Stimulated activated memory B cell treated with anti-CD40 and anti-IgM and Interleukin-4, amounts not matched to agents 10 μg/mL and 1 μg/mL and 100 μg/mL, for 72 hours (primary cell): Measurements from ENCODE around the gene LPAR4.
A peak's percentile ranks its signal among the peaks of the same experiment; 100 is the strongest.

Experiments used
- ATAC-seq: fragments of 150-1000 bp; cut with Tn5 transposase; 2 replicates; pipeline ENCODE4 v1.10.0; 2021
- H3K27ac Mint-ChIP-seq: one replicate; pipeline ENCODE4 v1.8.0; 2022; ENCODE audit warnings: mild to moderate bottlenecking, mixed read lengths
- H3K27me3 Mint-ChIP-seq: one replicate; pipeline ENCODE4 v1.8.0; 2022; ENCODE audit warnings: mixed read lengths
- H3K36me3 Mint-ChIP-seq: one replicate; pipeline ENCODE4 v1.8.0; 2022; ENCODE audit warnings: mixed read lengths
- H3K4me1 Mint-ChIP-seq: one replicate; pipeline ENCODE4 v1.8.0; 2022; ENCODE audit warnings: mixed read lengths
- H3K4me3 Mint-ChIP-seq: one replicate; pipeline ENCODE4 v1.8.0; 2022; ENCODE audit warnings: mild to moderate bottlenecking, moderate library complexity, mixed read lengths
- H3K9me3 Mint-ChIP-seq: one replicate; pipeline ENCODE4 v1.8.0; 2022; ENCODE audit warnings: mixed read lengths

Gene LPAR4

DNA sequence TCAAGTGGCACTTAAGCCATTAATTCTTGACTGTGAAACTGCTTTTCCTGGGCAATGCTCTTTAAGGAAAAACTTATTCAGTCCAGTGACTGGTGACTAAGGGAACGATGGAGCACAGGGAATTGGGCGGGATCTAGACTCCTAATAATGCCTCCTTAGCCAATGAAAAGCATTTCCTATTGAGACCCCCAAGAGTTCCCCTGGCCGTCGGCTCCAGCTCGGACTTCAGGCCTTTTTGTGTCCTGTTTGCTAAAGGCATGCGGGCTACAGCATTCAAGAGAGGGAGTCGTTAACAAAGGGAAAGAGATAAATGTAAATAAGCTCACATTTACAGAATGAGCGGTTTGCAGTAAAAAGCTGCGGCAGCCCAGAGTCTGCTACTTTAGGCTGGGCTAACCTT is at the start of gene LPAR4:
Gene LPAR4 (plus strand): TSS at position 232 of the 400 bp plus-strand sequence. CDS start 7,150 bp downstream, outside the sequence.
- no peaks in the 10 kb centered on the region for H3K27me3 Mint-ChIP-seq
- H3K36me3 Mint-ChIP-seq: no peaks in the 10 kb centered on the region
- no peak for ATAC-seq
- no peaks in the 10 kb centered on the region for H3K9me3 Mint-ChIP-seq
- H3K4me3 Mint-ChIP-seq: no peak within 1 kb of the TSS
- no peaks in the 10 kb centered on the region for H3K4me1 Mint-ChIP-seq
- H3K27ac Mint-ChIP-seq: no peak within 1 kb of the TSS

DNA sequence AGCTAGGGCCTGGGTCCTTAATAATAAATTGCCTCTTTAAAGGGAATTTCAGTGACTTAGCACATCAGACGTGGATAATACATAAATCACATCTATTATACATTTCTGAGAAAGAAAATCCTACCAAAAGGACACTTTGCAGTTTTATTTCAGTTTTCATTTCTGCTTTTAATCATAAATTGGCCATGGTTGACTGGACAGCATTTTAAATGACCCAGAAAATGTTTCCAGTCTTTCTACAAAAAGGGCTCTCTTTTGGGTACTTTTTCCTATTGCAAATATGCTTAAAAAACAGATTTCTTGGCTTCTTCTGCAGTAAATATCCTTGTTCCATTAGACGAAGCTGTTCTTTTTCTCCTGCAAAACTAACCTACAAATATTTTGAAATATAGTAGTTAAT is 41.4 kb upstream of the LPAR4 start:
- no peak for ATAC-seq
- H3K27ac Mint-ChIP-seq: no peak overlapping the region
- H3K9me3 Mint-ChIP-seq: no peaks in the 10 kb centered on the region
- H3K4me1 Mint-ChIP-seq: peaks cover 4% of the 10 kb centered on the region
- H3K27me3 Mint-ChIP-seq: no peaks in the 10 kb centered on the region
- H3K36me3 Mint-ChIP-seq: no peaks in the 10 kb centered on the region
- no peak overlapping the region for H3K4me3 Mint-ChIP-seq

GRCh38 chrX:78708262-78708661 is 39.3 kb upstream of the LPAR4 start:
- no peak for ATAC-seq
- Mint-ChIP-seq H3K4me1 (peaks cover 4% of the 10 kb centered on the region), H3K9me3 (no peaks in the 10 kb centered on the region), H3K27ac (no peak overlapping the region), H3K4me3 (no peak overlapping the region), H3K27me3 (no peaks in the 10 kb centered on the region), H3K36me3 (no peaks in the 10 kb centered on the region)

GRCh38 chrX:78708816-78709215 is 38.7 kb upstream of the LPAR4 start:
- H3K9me3 Mint-ChIP-seq: no peaks in the 10 kb centered on the region

DNA sequence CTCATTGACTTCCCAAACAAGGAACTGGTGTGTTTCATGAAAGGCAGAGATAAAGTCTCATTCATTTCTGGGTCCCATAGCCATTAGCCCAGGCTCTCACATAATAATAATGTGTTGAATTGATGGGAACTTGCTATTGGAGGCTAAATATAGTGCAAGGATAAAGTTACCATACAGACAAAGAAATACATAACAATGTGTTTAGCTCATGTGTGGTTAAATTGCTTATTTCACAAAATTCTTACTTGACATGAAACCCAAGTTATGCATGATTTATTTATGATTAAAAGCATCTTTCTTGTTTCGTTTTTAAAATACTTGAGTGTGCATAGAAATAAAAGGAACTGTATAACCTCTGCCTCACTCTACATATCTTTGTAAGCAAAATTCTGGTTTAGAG is 37.3 kb upstream of the LPAR4 start:
- Mint-ChIP-seq H3K27me3 (no peaks in the 10 kb centered on the region), H3K4me1 (peaks cover 4% of the 10 kb centered on the region), H3K27ac (no peak overlapping the region), H3K4me3 (no peak overlapping the region), H3K36me3 (no peaks in the 10 kb centered on the region), H3K9me3 (no peaks in the 10 kb centered on the region)
- no peak for ATAC-seq

More at GRCh38 chrX:78708816-78709215, 38.7 kb upstream of the LPAR4 start:
- Mint-ChIP-seq H3K27me3 (no peaks in the 10 kb centered on the region), H3K36me3 (no peaks in the 10 kb centered on the region), H3K4me1 (peaks cover 4% of the 10 kb centered on the region), H3K27ac (peak overlapping the region; percentile 3), H3K4me3 (no peak overlapping the region)
- ATAC-seq: no peak

DNA sequence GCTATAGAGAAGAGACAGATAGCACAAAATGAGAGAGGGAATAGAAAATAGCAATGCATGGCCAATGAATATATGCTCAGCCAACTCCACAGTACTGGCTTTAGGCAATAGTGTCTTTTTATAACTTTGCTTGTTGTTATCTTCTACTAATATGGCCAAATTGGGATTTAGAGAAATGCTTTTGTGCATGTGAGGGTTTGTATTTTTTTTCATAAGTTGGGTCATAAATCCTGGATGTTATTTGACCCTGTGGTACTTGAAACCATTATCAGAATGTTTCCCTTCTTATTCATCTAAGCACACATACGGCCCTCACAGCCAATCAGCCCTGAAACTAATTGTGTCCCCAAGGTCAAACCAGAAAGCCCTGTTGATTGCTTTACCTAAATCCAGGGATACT is 35.2 kb upstream of the LPAR4 start:
- H3K4me3 Mint-ChIP-seq: no peak overlapping the region
- H3K36me3 Mint-ChIP-seq: no peaks in the 10 kb centered on the region
- H3K9me3 Mint-ChIP-seq: no peaks in the 10 kb centered on the region
- no peak for ATAC-seq
- H3K27me3 Mint-ChIP-seq: no peaks in the 10 kb centered on the region
- H3K4me1 Mint-ChIP-seq: peaks cover 4% of the 10 kb centered on the region
- H3K27ac Mint-ChIP-seq: no peak overlapping the region

- Mint-ChIP-seq H3K27me3 (no peaks in the 10 kb centered on the region), H3K27ac (no peak overlapping the region), H3K4me3 (no peak overlapping the region)
Measured at GRCh38 chrX:78725287-78725686, 22.2 kb upstream of the LPAR4 start.

GRCh38 chrX:78746496-78746895 is 1.0 kb upstream of the LPAR4 start:
- H3K4me1 Mint-ChIP-seq: no peaks in the 10 kb centered on the region
- H3K36me3 Mint-ChIP-seq: no peaks in the 10 kb centered on the region
- H3K9me3 Mint-ChIP-seq: no peaks in the 10 kb centered on the region
- no peaks in the 10 kb centered on the region for H3K27me3 Mint-ChIP-seq
- H3K4me3 Mint-ChIP-seq: no peak overlapping the region
- ATAC-seq: no peak
- no peak overlapping the region for H3K27ac Mint-ChIP-seq

More at GRCh38 chrX:78725287-78725686, 22.2 kb upstream of the LPAR4 start:
- Mint-ChIP-seq H3K4me1 (peaks cover 12% of the 10 kb centered on the region), H3K9me3 (peaks cover 4% of the 10 kb centered on the region), H3K36me3 (no peaks in the 10 kb centered on the region)
- ATAC-seq: no peak

DNA sequence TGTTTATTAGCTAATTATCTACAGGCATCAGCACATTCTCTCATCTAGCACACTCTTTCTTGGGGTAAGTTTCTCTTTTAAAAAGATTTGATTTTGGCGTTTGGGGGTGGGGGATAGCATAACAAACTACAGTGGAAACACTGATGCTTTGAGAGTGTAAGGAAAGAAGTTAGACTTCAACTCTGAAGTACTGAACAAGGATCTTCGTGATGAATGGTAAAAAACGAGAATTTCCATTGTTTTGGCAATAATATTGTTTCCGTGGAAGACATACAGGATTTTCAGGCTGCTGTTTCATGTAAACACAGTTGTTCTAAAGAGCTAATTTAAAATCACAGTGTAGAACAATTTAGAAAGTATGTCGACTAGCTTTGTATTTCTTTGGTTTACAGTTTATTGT is 451 bp downstream of the LPAR4 start:
- no peak for ATAC-seq
- Mint-ChIP-seq H3K4me1 (peaks cover 1% of the 10 kb centered on the region), H3K4me3 (no peak overlapping the region), H3K9me3 (no peaks in the 10 kb centered on the region), H3K27ac (no peak overlapping the region), H3K36me3 (no peaks in the 10 kb centered on the region), H3K27me3 (no peaks in the 10 kb centered on the region)

GRCh38 chrX:78748846-78749245 is 1.3 kb downstream of the LPAR4 start:
- H3K9me3 Mint-ChIP-seq: no peaks in the 10 kb centered on the region
- no peaks in the 10 kb centered on the region for H3K36me3 Mint-ChIP-seq
- no peak overlapping the region for H3K4me3 Mint-ChIP-seq
- no peak for ATAC-seq
- H3K27ac Mint-ChIP-seq: no peak overlapping the region
- peaks cover 10% of the 10 kb centered on the region for H3K4me1 Mint-ChIP-seq
- H3K27me3 Mint-ChIP-seq: no peaks in the 10 kb centered on the region

- H3K9me3 Mint-ChIP-seq: no peaks in the 10 kb centered on the region
- peak overlapping the region; percentile 67 for H3K27ac Mint-ChIP-seq
- H3K4me3 Mint-ChIP-seq: no peak overlapping the region
- H3K36me3 Mint-ChIP-seq: no peaks in the 10 kb centered on the region
- H3K4me1 Mint-ChIP-seq: peaks cover 28% of the 10 kb centered on the region
- ATAC-seq: no peak
- H3K27me3 Mint-ChIP-seq: no peaks in the 10 kb centered on the region
Measured at GRCh38 chrX:78753571-78753970, 6.1 kb downstream of the LPAR4 start.

- peak; percentile 86 for ATAC-seq
- peaks cover 28% of the 10 kb centered on the region for H3K4me1 Mint-ChIP-seq
- H3K36me3 Mint-ChIP-seq: no peaks in the 10 kb centered on the region
- H3K9me3 Mint-ChIP-seq: no peaks in the 10 kb centered on the region
- H3K27me3 Mint-ChIP-seq: no peaks in the 10 kb centered on the region
- H3K4me3 Mint-ChIP-seq: peak overlapping the region; percentile 43
- H3K27ac Mint-ChIP-seq: peak overlapping the region; percentile 64
Measured at GRCh38 chrX:78754917-78755316, 7.4 kb downstream of the LPAR4 start.

GRCh38 chrX:78759081-78759480 is 11.6 kb downstream of the LPAR4 start:
- Mint-ChIP-seq H3K36me3 (no peaks in the 10 kb centered on the region), H3K27ac (no peak overlapping the region), H3K4me1 (peaks cover 15% of the 10 kb centered on the region), H3K27me3 (no peaks in the 10 kb centered on the region), H3K4me3 (no peak overlapping the region), H3K9me3 (no peaks in the 10 kb centered on the region)
- ATAC-seq: no peak

GRCh38 chrX:78769101-78769755 is 21.7 kb downstream of the LPAR4 start:
- ATAC-seq: no peak
- H3K4me3 Mint-ChIP-seq: no peak overlapping the region
- H3K27ac Mint-ChIP-seq: no peak overlapping the region
- H3K27me3 Mint-ChIP-seq: no peaks in the 10 kb centered on the region
- H3K4me1 Mint-ChIP-seq: no peaks in the 10 kb centered on the region
- no peaks in the 10 kb centered on the region for H3K9me3 Mint-ChIP-seq
- H3K36me3 Mint-ChIP-seq: no peaks in the 10 kb centered on the region

DNA sequence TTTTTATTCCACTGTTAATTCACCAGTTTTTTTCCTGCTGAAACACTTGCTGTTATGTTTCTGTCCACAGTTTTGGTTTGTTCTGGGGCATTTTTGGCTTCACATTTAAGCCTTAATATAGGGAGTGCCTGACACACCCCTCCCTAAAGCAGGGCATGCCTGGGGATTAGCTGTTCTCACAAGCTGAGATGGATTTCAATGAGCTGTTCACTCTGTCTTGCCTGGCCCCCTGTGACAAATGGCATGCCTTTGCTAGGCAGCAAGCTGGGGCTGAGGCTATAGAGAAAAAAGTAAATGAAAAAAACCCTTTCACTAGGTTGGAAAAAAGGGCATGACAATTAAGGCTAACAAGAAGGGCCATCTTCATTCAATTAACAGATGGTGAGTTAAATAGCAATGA is 22.4 kb downstream of the LPAR4 start:
- ATAC-seq: no peak
- H3K4me1 Mint-ChIP-seq: no peaks in the 10 kb centered on the region
- H3K9me3 Mint-ChIP-seq: no peaks in the 10 kb centered on the region
- H3K27ac Mint-ChIP-seq: no peak overlapping the region
- H3K36me3 Mint-ChIP-seq: no peaks in the 10 kb centered on the region
- H3K27me3 Mint-ChIP-seq: no peaks in the 10 kb centered on the region
- no peak overlapping the region for H3K4me3 Mint-ChIP-seq

DNA sequence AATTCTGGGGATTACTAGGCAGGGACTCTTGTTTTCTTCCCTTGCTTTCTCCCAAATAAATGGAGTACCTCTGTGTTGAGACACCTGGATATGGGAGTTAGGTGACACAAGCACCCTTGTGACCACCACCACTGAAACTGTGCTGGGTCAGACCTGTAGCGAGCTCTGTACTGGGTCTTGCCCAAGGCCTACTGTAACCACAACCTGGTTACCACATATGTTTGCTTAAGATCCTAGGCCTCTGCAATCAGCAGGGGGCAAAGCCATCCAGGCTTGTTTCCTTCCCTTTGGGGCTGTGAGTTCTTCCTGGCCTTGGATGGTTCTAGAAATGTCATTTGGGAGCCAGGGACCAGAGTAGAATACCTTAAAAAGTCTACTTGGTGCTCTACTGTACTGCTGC is 49.4 kb downstream of the LPAR4 start:
- H3K27ac Mint-ChIP-seq: no peak overlapping the region
- H3K9me3 Mint-ChIP-seq: peaks cover 4% of the 10 kb centered on the region
- H3K36me3 Mint-ChIP-seq: peaks cover 7% of the 10 kb centered on the region
- H3K4me1 Mint-ChIP-seq: peaks cover 6% of the 10 kb centered on the region
- H3K27me3 Mint-ChIP-seq: no peaks in the 10 kb centered on the region
- ATAC-seq: no peak
- H3K4me3 Mint-ChIP-seq: no peak overlapping the region
